Measurements from ENCODE around the gene SBF1.
"Not testable (repeated sequence)": the region's sequence is repeated elsewhere in the genome, so short reads cannot be mapped to it uniquely, and the experiment has no call there.

The SBF1 gene

GRCh38 chr22:50432131-50432876 is 42.5 kb downstream of the SBF1 start:
- no peak for DNase-seq (ENCODE audit: low read depth in 2 of 2)

- DNase-seq (ENCODE audit: low read depth in 2 of 2): no peak
These were observed 49.5 kb downstream of the SBF1 start for GRCh38 chr22:50425179-50425916.

DNA sequence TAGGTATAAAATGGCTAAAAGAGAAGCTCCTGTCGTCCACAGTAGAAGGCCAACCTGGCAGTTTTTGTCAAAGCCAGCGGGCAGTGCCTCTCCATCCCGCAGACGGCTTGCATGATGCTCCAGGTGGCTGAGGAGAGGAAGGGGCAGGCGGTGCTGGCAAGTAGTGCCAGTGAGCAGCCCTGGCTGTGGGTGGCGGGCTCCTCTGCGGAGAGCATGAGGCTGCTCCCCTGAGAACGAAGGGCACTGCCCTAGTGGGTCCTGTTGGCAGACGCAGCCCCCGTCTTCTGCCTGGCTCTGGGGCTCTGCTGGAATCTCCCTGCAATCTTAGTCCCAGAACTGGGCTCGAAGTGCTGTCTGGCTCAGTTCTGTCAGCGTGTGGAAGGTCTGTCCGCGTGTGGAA is 50.9 kb downstream of the SBF1 start:
- no peak for DNase-seq (ENCODE audit: low read depth in 2 of 2)

DNA sequence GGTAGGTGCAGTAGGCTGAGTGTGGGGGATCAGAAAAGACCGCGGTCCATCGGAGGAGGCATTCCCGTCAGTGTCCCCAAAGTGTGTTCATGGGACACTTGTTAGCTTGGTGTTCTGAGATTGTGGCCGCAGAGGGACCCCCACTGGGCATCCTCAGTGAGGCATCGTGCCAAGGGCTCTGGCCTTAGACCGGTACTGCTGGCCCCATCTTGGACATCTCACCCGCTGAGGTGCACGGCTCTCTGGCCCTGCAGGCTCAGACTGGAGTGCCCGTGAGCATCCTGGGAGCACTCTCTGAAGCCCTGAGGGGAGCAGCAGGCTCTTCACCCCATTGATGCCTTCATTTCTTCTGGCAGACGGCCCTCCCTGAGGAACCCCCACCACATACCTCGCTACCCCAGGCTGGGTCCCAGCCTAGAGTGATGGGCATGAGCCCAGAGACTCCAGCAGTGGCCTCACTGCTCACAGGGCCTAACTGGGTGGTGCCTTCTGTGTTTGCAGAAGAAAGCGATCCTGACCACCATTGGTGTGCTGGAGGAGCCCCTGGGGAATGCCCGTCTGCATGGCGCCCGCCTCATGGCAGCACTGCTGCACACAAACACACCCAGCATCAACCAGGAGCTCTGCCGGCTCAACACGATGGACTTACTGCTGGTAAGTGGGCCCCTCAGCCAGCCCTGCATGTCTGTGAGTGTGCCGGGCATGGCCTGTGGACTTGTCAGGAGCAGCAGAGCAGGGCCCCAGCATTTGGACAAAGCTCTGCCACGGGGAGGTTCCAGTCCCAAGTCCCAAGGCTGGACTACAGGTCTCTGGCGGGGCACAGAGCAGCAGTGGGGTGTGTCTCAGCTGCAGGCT is 51.6 kb downstream of the SBF1 start:
- DNase-seq (ENCODE audit: low read depth in 2 of 2): no peak

DNA sequence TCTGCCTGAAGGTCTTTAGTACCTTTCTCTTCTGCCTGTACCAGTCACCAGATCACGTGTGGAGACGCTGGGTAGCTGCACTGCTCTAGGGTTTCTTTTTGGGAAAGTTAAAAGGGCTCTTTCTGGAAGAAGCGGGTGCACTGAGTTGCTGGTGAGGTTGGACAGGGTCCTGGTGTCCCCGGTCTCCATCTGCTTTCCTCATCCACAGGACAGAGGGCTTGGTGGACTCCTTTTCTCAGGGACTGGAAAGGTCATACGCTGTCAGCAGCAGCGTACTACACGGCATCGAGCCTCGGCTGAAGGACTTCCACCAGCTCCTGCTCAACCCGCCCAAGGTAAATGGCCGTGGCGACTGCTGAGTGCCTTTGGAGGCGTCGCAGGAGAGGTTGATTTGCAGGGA is 52.8 kb downstream of the SBF1 start:
- DNase-seq (ENCODE audit: low read depth in 2 of 2): no peak

- DNase-seq (ENCODE audit: low read depth in 2 of 2): no peak
These were observed 54.3 kb downstream of the SBF1 start for GRCh38 chr22:50420581-50420980.

DNA sequence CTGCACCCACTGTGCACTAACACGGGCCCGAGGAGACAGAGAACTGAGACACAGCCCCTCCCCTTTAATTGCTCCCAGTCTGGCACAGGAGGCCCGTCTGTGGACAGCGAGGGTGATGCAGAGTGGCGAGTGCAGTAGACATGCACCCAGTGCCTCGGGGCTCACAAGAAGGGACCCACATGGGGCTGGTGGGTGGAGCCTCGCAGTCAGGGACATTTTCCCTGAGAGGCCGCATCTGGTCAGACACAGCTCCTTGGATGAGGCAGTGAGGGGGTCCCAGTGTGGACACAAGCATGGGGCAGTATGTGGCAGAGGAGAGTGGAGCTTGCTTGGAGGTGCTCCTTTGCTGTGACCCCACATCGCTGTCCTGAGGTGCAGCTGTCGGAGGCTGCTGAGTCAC is 54.8 kb downstream of the SBF1 start:
- DNase-seq (ENCODE audit: low read depth in 2 of 2): no peak

GRCh38 chr22:50419116-50419515 is 55.7 kb downstream of the SBF1 start:
- no peak for DNase-seq (ENCODE audit: low read depth in 2 of 2)

DNA sequence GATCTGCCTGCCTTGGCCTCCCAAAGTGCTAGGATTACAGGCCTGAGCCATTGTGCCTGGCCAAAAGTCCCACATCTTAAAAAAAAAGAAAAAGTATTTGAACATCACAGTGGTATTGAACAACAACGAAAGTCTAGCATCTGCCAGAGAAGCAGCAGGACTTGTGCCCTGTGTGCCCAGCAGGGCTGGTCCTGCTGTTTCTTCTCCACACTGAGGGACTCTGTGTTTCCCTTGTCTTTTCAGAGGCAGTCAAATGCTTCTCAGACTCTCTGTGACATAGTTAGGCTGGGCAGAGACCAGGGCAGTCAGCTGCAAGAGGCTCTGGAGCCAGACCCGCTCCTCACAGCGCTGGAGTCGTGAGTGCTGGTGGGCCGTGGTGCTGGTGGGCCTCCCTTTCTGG is 56.2 kb downstream of the SBF1 start:
- no peak for DNase-seq (ENCODE audit: low read depth in 2 of 2)

DNA sequence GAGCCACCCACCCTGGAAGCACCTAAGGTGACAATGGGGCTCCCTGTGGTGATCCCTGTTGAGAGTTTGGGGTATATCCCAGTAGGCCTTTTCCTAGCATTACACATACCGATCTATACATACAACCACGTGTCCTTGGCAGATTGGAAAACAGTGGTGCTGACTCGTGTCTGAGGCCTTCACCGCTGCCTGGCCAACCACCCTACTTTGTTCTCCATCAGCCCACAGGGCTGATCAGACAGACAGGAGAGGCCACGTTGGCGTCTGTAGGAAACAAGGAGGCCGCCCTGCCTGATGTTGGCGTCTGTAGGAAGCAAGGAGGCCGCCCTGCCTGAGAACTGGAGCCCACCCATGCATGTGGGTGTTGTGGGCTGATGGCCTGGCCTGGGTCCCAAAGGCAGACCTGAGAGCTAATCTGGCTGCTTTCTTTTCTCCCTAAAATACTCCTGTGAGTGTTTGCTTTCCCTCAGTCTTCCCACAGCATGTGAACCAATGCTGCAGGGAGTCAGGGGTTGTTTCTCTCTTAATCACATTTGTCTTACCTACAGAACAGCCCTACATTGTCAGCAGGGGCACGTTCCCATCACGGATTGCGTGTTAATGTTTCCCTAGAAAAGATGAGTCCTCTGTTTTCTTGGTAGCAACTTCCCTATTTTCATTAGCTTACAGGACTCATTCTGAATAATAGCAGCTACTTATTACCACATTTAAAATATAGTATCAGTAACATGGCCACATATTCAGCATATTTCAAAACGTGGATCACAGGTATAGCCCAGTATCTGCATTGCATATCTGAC is 57.2 kb downstream of the SBF1 start:
- DNase-seq (ENCODE audit: low read depth in 2 of 2): no peak

DNA sequence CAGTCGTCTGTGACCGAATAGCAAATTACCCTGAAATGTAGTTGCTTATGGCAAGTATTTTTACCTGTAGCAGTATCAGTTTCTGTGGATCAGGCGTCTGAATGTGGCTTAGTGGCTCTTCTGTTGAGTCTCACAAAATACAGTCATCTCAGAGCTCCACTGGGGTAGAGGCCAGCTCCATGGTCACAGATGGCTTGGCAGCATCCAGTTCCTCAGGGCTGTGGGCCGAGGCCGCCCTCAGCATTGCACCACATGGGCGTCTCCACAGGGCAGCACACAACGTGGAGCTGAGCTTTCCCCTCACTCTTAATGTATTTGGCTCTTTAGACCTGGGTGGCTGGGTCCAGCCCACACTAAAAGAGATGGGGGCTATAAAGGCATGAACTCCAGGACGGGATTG is 57.8 kb downstream of the SBF1 start:
- no peak for DNase-seq (ENCODE audit: low read depth in 2 of 2)

GRCh38 chr22:50415426-50415825 is 59.4 kb downstream of the SBF1 start:
- no peak for DNase-seq (ENCODE audit: low read depth in 2 of 2)

GRCh38 chr22:50414476-50415248 is 60.2 kb downstream of the SBF1 start:
- DNase-seq (ENCODE audit: low read depth in 2 of 2): no peak

- DNase-seq (ENCODE audit: low read depth in 2 of 2): not testable (repeated sequence)
These were observed 65.9 kb downstream of the SBF1 start for GRCh38 chr22:50408954-50409353.

DNA sequence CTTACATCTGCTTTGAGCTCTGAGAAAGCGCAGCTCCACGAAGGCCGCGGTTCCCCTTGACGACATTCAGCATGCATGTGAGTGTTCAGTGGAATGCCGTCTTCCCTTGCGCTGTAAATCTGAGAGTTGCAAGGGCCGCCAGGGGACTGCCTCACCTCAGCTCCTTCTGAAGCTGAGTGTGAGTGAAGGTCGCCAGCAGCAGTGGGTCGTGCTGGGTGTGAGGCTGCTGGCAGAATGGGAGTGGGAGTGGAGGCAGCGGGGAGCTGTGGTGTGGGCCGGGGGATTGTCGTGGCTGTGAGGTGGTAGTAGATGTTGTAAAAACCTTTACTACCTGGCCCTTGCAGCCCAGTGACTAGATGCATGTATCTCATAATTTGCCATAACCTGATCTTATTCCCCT is 66.5 kb downstream of the SBF1 start:
- DNase-seq (ENCODE audit: low read depth in 2 of 2): no peak

GRCh38 chr22:50406416-50407170 is 68.2 kb downstream of the SBF1 start:
- no peak for DNase-seq (ENCODE audit: low read depth in 2 of 2)

DNA sequence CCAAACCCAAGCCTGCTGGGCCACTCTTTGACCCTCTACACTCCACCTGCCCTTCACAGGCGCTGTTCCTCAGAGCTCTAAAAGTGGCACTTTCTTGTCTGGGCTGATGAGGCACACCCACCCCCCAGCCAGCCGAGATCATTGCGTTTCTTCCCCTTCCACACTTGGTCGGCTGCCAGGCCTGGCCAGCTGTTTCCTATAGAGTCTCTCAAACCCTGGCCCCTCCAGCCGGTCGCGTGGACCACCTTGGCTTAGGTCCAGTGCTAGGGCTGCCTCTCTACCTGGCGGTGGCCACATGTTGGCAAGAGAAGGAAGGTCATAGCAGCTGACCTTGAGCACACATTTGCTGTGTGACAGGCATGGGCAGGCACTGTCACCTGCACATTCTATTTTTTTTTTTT is 71.1 kb downstream of the SBF1 start:
- DNase-seq (ENCODE audit: low read depth in 2 of 2): no peak

DNA sequence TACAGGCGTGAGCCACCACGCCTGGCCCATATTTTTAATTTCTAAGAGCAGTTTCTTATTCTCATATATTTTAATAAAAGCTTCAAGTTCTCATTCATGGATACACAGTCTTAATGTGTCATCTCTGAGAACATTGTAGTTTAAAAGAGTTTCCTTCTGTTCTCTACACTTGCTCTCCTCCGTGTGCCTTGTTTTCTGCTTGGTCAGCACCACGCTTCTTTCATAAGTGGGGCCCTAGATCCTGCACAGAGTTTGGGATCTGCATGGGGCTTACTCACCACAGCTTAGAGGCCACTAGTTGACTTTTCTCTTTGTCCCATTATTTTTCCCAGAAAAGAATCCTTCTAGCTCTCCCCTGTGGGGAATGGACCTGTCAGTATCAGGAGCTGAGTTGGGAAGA is 72.9 kb downstream of the SBF1 start:
- no peak for DNase-seq (ENCODE audit: low read depth in 2 of 2)

- DNase-seq (ENCODE audit: low read depth in 2 of 2): no peak
These were observed 73.9 kb downstream of the SBF1 start for GRCh38 chr22:50400931-50401330.

DNA sequence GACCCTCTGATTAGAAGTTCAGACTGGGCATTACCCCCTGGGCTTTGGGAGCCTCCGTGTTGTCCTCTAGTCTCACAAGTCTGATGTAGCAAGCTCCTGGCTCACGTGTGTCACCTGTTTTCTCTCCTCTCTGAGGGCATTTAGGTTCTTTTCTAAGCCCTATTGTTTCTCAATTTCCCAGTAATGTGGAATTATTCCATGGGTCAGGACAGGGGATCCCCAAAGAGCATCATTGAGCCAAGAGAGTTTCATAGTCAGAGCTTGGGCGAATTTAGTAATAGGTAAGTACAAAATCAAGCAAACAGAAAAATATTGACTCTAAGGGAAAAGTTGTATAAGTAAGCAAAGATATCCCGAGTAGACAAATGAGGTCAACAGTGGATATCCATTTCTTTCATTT is 74.4 kb downstream of the SBF1 start:
- DNase-seq (ENCODE audit: low read depth in 2 of 2): no peak
